OCI-LY3 (cell line): ENCODE measurements around the gene ETF1.

Experiments used
- H2AFZ ChIP-seq: fragments of 200-600, 300-600 bp; shearing (Covaris generic); 2 replicates; pipeline ENCODE4 v1.6.0; 2014; ENCODE audit warnings: antibody characterized with exemption, low read depth, low read length
- H3K27ac ChIP-seq: fragments of 200-600, 300-600 bp; sonication (generic); 2 replicates; pipeline ENCODE4 v1.5.1; 2014; ENCODE audit warnings: mild to moderate bottlenecking, low read length, moderate library complexity, mixed read lengths
- H3K27me3 ChIP-seq: fragments of 200-600, 300-600 bp; sonication (generic); 2 replicates; pipeline ENCODE4 v1.6.1; 2014; ENCODE audit warnings: low read depth, low read length, mixed read lengths
- H3K36me3 ChIP-seq: fragments of 200-600, 300-600 bp; sonication (generic); replicated peaks from 2 replicates; pipeline ENCODE3; 2014; ENCODE audit warnings: low read depth, low read length, mixed read lengths
- H3K4me1 ChIP-seq: fragments of 300-600, 200-600 bp; sonication (generic); 2 replicates; pipeline ENCODE4 v1.6.1; 2014; ENCODE audit warnings: low read length, mixed read lengths
- H3K4me2 ChIP-seq: fragments of 200-600, 300-600 bp; sonication (generic); 2 replicates; pipeline ENCODE4 v1.6.1; 2014; ENCODE audit warnings: low read length, mixed read lengths
- H3K4me3 ChIP-seq: fragments of 300-600, 200-600 bp; sonication (generic); 2 replicates; pipeline ENCODE4 v1.5.1; 2014; ENCODE audit warnings: antibody characterized with exemption, mild to moderate bottlenecking, low read length, moderate library complexity
- H3K79me2 ChIP-seq: fragments of 300-600, 200-600 bp; shearing (Covaris generic); 2 replicates; pipeline ENCODE4 v1.6.1; 2014; ENCODE audit warnings: mild to moderate bottlenecking, low read length, mixed read lengths
- H3K9ac ChIP-seq: fragments of 300-600, 200-600 bp; shearing (Covaris generic); 2 replicates; pipeline ENCODE4 v1.6.0; 2014; ENCODE audit warnings: mild to moderate bottlenecking, low read length, moderate library complexity
- H3K9me3 ChIP-seq: fragments of 200-600, 300-600 bp; shearing (Covaris generic); 2 replicates; pipeline ENCODE4 v1.6.1; 2014; ENCODE audit warnings: low read length, mixed read lengths; ENCODE audit not compliant: insufficient read depth
- H4K20me1 ChIP-seq: fragments of 200-600, 300-600 bp; sonication (generic); 2 replicates; pipeline ENCODE4 v1.6.1; 2016; ENCODE audit warnings: low read length, mixed read lengths; ENCODE audit not compliant: insufficient read depth
- EZH2phosphoT487 ChIP-seq: fragments of 200-600 bp; shearing (Covaris generic); IDR thresholded peaks from 2 replicates; pipeline ENCODE4 v1.6.1; 2018; ENCODE audit warnings: antibody characterized with exemption, mixed run types, low read depth
- TF ChIP-seq, protein P1 (sequence below): fragments of 200-600, 300-600 bp; sonication (generic); IDR thresholded peaks from 2 replicates; pipeline ENCODE4 v1.5.1; 2014; ENCODE audit warnings: antibody characterized with exemption, low read length, low read depth

Gene ETF1

DNA sequence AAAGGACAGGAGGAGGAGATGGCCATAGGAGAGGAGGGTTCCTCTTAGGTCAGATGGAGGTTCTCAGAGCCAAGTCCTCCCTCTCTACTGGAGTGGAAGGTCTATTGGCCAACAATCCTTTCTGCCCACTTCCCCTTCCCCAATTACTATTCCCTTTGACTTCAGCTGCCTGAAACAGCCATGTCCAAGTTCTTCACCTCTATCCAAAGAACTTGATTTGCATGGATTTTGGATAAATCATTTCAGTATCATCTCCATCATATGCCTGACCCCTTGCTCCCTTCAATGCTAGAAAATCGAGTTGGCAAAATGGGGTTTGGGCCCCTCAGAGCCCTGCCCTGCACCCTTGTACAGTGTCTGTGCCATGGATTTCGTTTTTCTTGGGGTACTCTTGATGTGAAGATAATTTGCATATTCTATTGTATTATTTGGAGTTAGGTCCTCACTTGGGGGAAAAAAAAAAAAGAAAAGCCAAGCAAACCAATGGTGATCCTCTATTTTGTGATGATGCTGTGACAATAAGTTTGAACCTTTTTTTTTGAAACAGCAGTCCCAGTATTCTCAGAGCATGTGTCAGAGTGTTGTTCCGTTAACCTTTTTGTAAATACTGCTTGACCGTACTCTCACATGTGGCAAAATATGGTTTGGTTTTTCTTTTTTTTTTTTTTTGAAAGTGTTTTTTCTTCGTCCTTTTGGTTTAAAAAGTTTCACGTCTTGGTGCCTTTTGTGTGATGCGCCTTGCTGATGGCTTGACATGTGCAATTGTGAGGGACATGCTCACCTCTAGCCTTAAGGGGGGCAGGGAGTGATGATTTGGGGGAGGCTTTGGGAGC is 74.7 kb downstream of the ETF1 start:
- H3K79me2 ChIP-seq: no peaks in the 10 kb centered on the region
- no peak overlapping the region for H3K27ac ChIP-seq
- no peaks in the 10 kb centered on the region for H3K27me3 ChIP-seq
- H2AFZ ChIP-seq: no peak overlapping the region
- H3K36me3 ChIP-seq: no peaks in the 10 kb centered on the region
- H3K9me3 ChIP-seq: no peaks in the 10 kb centered on the region
- no peak overlapping the region for H3K4me3 ChIP-seq
- no peaks in the 10 kb centered on the region for H4K20me1 ChIP-seq
- H3K4me1 ChIP-seq: no peaks in the 10 kb centered on the region; the same call in 1 of the 2 replicates
- H3K4me2 ChIP-seq: no peak overlapping the region
- no peak for TF ChIP-seq EZH2phosphoT487
- TF ChIP-seq, protein P1, sequence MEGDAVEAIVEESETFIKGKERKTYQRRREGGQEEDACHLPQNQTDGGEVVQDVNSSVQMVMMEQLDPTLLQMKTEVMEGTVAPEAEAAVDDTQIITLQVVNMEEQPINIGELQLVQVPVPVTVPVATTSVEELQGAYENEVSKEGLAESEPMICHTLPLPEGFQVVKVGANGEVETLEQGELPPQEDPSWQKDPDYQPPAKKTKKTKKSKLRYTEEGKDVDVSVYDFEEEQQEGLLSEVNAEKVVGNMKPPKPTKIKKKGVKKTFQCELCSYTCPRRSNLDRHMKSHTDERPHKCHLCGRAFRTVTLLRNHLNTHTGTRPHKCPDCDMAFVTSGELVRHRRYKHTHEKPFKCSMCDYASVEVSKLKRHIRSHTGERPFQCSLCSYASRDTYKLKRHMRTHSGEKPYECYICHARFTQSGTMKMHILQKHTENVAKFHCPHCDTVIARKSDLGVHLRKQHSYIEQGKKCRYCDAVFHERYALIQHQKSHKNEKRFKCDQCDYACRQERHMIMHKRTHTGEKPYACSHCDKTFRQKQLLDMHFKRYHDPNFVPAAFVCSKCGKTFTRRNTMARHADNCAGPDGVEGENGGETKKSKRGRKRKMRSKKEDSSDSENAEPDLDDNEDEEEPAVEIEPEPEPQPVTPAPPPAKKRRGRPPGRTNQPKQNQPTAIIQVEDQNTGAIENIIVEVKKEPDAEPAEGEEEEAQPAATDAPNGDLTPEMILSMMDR: no peak
- H3K9ac ChIP-seq: no peak overlapping the region

DNA sequence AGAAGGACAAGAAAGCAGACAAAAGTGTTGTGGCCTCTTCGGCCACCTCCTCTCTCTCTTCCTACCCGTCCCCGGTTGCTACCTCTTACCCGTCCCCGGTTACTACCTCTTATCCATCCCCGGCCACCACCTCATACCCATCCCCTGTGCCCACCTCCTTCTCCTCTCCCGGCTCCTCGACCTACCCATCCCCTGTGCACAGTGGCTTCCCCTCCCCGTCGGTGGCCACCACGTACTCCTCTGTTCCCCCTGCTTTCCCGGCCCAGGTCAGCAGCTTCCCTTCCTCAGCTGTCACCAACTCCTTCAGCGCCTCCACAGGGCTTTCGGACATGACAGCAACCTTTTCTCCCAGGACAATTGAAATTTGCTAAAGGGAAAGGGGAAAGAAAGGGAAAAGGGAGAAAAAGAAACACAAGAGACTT is 75.3 kb downstream of the ETF1 start:
- no peaks in the 10 kb centered on the region for H3K27me3 ChIP-seq
- no peaks in the 10 kb centered on the region for H3K36me3 ChIP-seq
- TF ChIP-seq EZH2phosphoT487: no peak
- TF ChIP-seq, protein P1: no peak
- H3K27ac ChIP-seq: no peak overlapping the region
- no peaks in the 10 kb centered on the region for H4K20me1 ChIP-seq
- no peak overlapping the region for H3K4me2 ChIP-seq
- no peaks in the 10 kb centered on the region; the same call in 1 of the 2 replicates for H3K4me1 ChIP-seq
- no peak overlapping the region for H3K4me3 ChIP-seq
- no peaks in the 10 kb centered on the region for H3K9me3 ChIP-seq
- H2AFZ ChIP-seq: no peak overlapping the region
- H3K9ac ChIP-seq: no peak overlapping the region
- H3K79me2 ChIP-seq: no peaks in the 10 kb centered on the region

DNA sequence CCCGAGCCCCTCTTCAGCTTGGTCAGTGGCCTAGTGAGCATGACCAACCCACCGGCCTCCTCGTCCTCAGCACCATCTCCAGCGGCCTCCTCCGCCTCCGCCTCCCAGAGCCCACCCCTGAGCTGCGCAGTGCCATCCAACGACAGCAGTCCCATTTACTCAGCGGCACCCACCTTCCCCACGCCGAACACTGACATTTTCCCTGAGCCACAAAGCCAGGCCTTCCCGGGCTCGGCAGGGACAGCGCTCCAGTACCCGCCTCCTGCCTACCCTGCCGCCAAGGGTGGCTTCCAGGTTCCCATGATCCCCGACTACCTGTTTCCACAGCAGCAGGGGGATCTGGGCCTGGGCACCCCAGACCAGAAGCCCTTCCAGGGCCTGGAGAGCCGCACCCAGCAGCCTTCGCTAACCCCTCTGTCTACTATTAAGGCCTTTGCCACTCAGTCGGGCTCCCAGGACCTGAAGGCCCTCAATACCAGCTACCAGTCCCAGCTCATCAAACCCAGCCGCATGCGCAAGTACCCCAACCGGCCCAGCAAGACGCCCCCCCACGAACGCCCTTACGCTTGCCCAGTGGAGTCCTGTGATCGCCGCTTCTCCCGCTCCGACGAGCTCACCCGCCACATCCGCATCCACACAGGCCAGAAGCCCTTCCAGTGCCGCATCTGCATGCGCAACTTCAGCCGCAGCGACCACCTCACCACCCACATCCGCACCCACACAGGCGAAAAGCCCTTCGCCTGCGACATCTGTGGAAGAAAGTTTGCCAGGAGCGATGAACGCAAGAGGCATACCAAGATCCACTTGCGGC is 75.9 kb downstream of the ETF1 start:
- Histone ChIP-seq H3K9me3 (no peaks in the 10 kb centered on the region), H3K27me3 (no peaks in the 10 kb centered on the region), H3K4me3 (no peak overlapping the region), H3K27ac (no peak overlapping the region), H4K20me1 (no peaks in the 10 kb centered on the region), H3K79me2 (no peaks in the 10 kb centered on the region), H3K9ac (no peak overlapping the region), H3K4me2 (no peak overlapping the region), H3K36me3 (no peaks in the 10 kb centered on the region), H2AFZ (no peak overlapping the region), H3K4me1 (no peaks in the 10 kb centered on the region; the same call in 1 of the 2 replicates)
- no peak for TF ChIP-seq EZH2phosphoT487
- TF ChIP-seq, protein P1: no peak
